ENCODE data around the gene LAMTOR4. TPM values are rescaled to one million over a fixed set of nuclear protein-coding genes. Genes with fewer than 3 reads are reported as not detected.
A peak's percentile ranks its signal among the peaks of the same experiment; 100 is the strongest.
"Not testable (repeated sequence)": the region's sequence is repeated elsewhere in the genome, so short reads cannot be mapped to it uniquely, and the experiment has no call there.

LAMTOR4 gene
- total and polyA plus RNA-seq, 3 experiments from 2014 or later = 125 to 386 (median 130) TPM

DNA sequence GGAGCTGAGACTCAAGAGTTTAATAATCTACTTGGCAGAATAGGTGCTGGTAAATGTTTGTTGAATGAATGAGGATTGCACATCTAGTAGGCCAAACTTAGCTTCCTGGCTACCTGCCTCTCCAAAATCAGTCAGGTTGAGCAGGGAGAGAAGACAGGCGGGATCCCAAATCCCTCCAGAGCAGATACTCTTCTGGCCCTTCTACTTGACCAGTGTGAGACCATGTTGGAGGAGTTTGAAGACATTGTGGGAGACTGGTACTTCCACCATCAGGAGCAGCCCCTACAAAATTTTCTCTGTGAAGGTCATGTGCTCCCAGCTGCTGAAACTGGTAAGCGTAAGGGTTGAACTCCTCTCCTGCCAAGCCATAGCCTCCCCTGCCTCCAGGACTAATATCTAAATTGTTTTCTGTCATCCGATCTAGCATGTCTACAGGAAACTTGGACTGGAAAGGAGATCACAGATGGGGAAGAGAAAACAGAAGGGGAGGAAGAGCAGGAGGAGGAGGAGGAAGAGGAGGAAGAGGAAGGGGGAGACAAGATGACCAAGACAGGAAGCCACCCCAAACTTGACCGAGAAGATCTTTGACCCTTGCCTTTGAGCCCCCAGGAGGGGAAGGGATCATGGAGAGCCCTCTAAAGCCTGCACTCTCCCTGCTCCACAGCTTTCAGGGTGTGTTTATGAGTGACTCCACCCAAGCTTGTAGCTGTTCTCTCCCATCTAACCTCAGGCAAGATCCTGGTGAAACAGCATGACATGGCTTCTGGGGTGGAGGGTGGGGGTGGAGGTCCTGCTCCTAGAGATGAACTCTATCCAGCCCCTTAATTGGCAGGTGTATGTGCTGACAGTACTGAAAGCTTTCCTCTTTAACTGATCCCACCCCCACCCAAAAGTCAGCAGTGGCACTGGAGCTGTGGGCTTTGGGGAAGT, 24.2 kb upstream of the LAMTOR4 start:
- Mint-ChIP-seq H3K27me3 (peaks cover 0 to 2% of the 10 kb centered on the region in 2 donors), H3K9me3 (no peaks in the 10 kb centered on the region), H3K4me1 (peaks cover 35 to 58% (median 42%) of the 10 kb centered on the region in 3 donors), H3K36me3 (peaks cover 0 to 42% (median 3%) of the 10 kb centered on the region in 3 donors), H3K4me3 (peak overlapping the region; percentile 11 to 99 (median 94)), H3K27ac (peak overlapping the region in 7 of 8 donors; percentile 29 to 97 (median 69))
- ChIA-PET POLR2A (interaction anchor here (1.0 to 4.7 kb wide), 4 partner anchors 23 to 47 kb away, joined by 3 to 50 read pairs (median 3); partner anchors contain the start of genes AP4M1 and MCM7), CTCF (interaction anchor here (0.9 to 2.9 kb wide), 4 partner anchors 8 to 66 kb away, joined by 3 to 17 read pairs (median 4); partner anchors contain the start of genes AP4M1, LAMTOR4 and MCM7)
- Histone ChIP-seq H3K36me3 (ENCODE audit: insufficient read depth, low read length) (no peaks in the 10 kb centered on the region), H3K27me3 (ENCODE audit: insufficient read depth, low read length, poor library complexity, severe bottlenecking) (no peaks in the 10 kb centered on the region), H3K9me3 (ENCODE audit: low read length) (no peaks in the 10 kb centered on the region), H3K4me3 (ENCODE audit: low read length) (no peak overlapping the region), H3K27ac (ENCODE audit: low read depth, low read length) (peak overlapping the region; percentile 57), H3K4me1 (ENCODE audit: insufficient read depth, low read length) (peaks cover 30% of the 10 kb centered on the region)
- no peak for DNase-seq

GRCh38 chr7:100126239-100126930, 22.3 kb upstream of the LAMTOR4 start:
- Mint-ChIP-seq H3K4me3 (peak overlapping the region; percentile 94 to 100 (median 99)), H3K36me3 (peaks cover 0 to 36% (median 3%) of the 10 kb centered on the region in 3 donors), H3K27me3 (peaks cover 0 to 2% of the 10 kb centered on the region in 2 donors), H3K9me3 (no peaks in the 10 kb centered on the region), H3K4me1 (peaks cover 26 to 57% (median 30%) of the 10 kb centered on the region in 3 donors), H3K27ac (peak overlapping the region; percentile 96 to 100 (median 98))
- no peaks in the 10 kb centered on the region for H3K36me3 ChIP-seq (ENCODE audit: insufficient read depth, low read length)
- peak overlapping the region; percentile 90 for H3K4me3 ChIP-seq (ENCODE audit: low read length)
- peaks cover 27% of the 10 kb centered on the region for H3K4me1 ChIP-seq (ENCODE audit: insufficient read depth, low read length)
- no peak for DNase-seq
- peak overlapping the region; percentile 98 for H3K27ac ChIP-seq (ENCODE audit: low read depth, low read length)
- no peaks in the 10 kb centered on the region for H3K27me3 ChIP-seq (ENCODE audit: insufficient read depth, low read length, poor library complexity, severe bottlenecking)
- ChIA-PET POLR2A (interaction anchor here (0.7 to 4.7 kb wide), 6 partner anchors 15 to 302 kb away, joined by 3 to 50 read pairs (median 4); partner anchors contain the start of genes AP4M1, LAMTOR4, MCM7 and ZCWPW1), CTCF (interaction anchor here (1.0 to 2.9 kb wide), 9 partner anchors 9 to 207 kb away, joined by 3 to 17 read pairs (median 4); partner anchors contain the start of genes AP4M1, MCM7, PVRIG and TRIM4)
- H3K9me3 ChIP-seq (ENCODE audit: low read length) = no peaks in the 10 kb centered on the region

- Mint-ChIP-seq H3K4me3 (peak within 1 kb of the TSS; percentile 94 to 100 (median 99)), H3K9me3 (no peaks in the 10 kb centered on the region), H3K4me1 (peaks cover 27 to 57% (median 34%) of the 10 kb centered on the region in 3 donors), H3K27ac (peak within 1 kb of the TSS; percentile 96 to 100 (median 98)), H3K36me3 (peaks cover 0 to 33% (median 3%) of the 10 kb centered on the region in 3 donors), H3K27me3 (peaks cover 0 to 2% of the 10 kb centered on the region in 2 donors)
- H3K36me3 ChIP-seq (ENCODE audit: insufficient read depth, low read length) = no peaks in the 10 kb centered on the region
- ChIA-PET CTCF (interaction anchor here (1.0 to 3.9 kb wide), 11 partner anchors 10 to 214 kb away, joined by 3 to 19 read pairs (median 4); partner anchors contain the start of genes AP4M1, MCM7, PVRIG and TRIM4), POLR2A (interaction anchor here (0.7 to 4.7 kb wide), 6 partner anchors 16 to 302 kb away, joined by 3 to 50 read pairs (median 4); partner anchors contain the start of genes AP4M1, LAMTOR4, MCM7 and ZCWPW1)
- H3K27ac ChIP-seq (ENCODE audit: low read depth, low read length) = peak within 1 kb of the TSS; percentile 98
- H3K27me3 ChIP-seq (ENCODE audit: insufficient read depth, low read length, poor library complexity, severe bottlenecking) = no peaks in the 10 kb centered on the region
- peaks cover 29% of the 10 kb centered on the region for H3K4me1 ChIP-seq (ENCODE audit: insufficient read depth, low read length)
- no peaks in the 10 kb centered on the region for H3K9me3 ChIP-seq (ENCODE audit: low read length)
- DNase-seq = peak; percentile 88 to 93 (median 90)
- H3K4me3 ChIP-seq (ENCODE audit: low read length) = peak within 1 kb of the TSS; percentile 90
Measured at GRCh38 chr7:100126931-100127865, 21.5 kb upstream of the LAMTOR4 start, which contains the start of gene MBLAC1. Gene MBLAC1 (plus strand): TSS chr7:100126967. CDS start chr7:100127396, 429 bp downstream.

DNA sequence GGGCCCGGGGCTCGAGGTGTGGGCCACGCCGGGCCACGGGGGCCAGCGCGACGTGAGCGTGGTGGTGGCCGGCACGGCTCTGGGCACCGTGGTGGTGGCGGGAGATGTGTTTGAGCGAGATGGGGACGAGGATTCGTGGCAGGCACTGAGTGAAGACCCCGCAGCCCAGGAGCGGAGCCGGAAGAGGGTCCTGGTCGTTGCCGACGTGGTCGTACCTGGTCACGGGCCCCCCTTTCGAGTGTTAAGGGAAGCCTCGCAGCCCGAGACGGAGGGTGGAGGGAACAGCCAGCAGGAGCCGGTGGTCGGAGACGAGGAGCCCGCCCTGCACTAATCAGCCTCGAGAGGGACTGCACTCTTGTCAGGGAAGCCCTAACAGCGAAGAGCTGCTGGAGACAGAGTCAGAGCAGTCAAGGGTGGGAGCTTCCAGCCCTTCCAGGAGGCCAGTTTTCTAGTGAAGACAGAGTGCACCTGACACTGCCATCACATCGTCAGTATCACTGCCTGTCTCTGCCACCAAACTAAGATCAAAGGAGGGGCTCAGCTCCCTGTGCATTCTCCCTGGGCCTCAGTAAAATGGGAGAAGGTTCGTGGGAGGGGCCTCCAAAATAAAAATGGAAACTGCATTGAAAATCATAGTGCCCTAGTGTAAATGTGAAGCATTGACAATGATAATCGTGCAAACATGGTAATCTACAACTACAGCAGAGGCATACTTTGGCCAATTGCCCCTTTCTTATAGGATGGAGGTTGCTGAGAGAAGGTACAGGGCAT, 20.7 kb upstream of the LAMTOR4 start:
- peak overlapping the region; percentile 90 for H3K4me3 ChIP-seq (ENCODE audit: low read length)
- H3K4me1 Mint-ChIP-seq = peaks cover 33 to 57% (median 39%) of the 10 kb centered on the region in 3 donors
- no peaks in the 10 kb centered on the region for H3K9me3 ChIP-seq (ENCODE audit: low read length)
- H3K9me3 Mint-ChIP-seq = no peaks in the 10 kb centered on the region
- peak overlapping the region; percentile 73 to 99 (median 84) for H3K4me3 Mint-ChIP-seq
- peak overlapping the region; percentile 98 for H3K27ac ChIP-seq (ENCODE audit: low read depth, low read length)
- H3K27me3 ChIP-seq (ENCODE audit: insufficient read depth, low read length, poor library complexity, severe bottlenecking) = no peaks in the 10 kb centered on the region
- peaks cover 0 to 26% (median 3%) of the 10 kb centered on the region in 3 donors for H3K36me3 Mint-ChIP-seq
- H3K4me1 ChIP-seq (ENCODE audit: insufficient read depth, low read length) = peaks cover 31% of the 10 kb centered on the region
- H3K27ac Mint-ChIP-seq = peak overlapping the region; percentile 61 to 85 (median 81)
- peaks cover 0 to 2% of the 10 kb centered on the region in 2 donors for H3K27me3 Mint-ChIP-seq
- CTCF ChIA-PET = interaction anchor here (1.3 to 7.9 kb wide), 9 partner anchors 10 to 215 kb away, joined by 3 to 88 read pairs (median 7); partner anchors contain the start of genes AP4M1, MCM7 and PVRIG
- H3K36me3 ChIP-seq (ENCODE audit: insufficient read depth, low read length) = no peaks in the 10 kb centered on the region
- DNase-seq = peak in 2 of 5 donors; percentile 9 to 19
- POLR2A ChIA-PET = interaction anchor here (0.5 to 4.7 kb wide), 3 partner anchors 8 to 102 kb away, joined by 3 to 50 read pairs (median 3); partner anchors contain the start of genes AP4M1 and MCM7

GRCh38 chr7:100128637-100128963, 20.1 kb upstream of the LAMTOR4 start:
- H3K36me3 Mint-ChIP-seq = peaks cover 0 to 24% (median 3%) of the 10 kb centered on the region in 3 donors
- H3K9me3 ChIP-seq (ENCODE audit: low read length) = no peaks in the 10 kb centered on the region
- H3K27me3 ChIP-seq (ENCODE audit: insufficient read depth, low read length, poor library complexity, severe bottlenecking) = no peaks in the 10 kb centered on the region
- H3K4me1 ChIP-seq (ENCODE audit: insufficient read depth, low read length) = peaks cover 31% of the 10 kb centered on the region
- ChIA-PET CTCF (interaction anchor here (0.7 to 7.9 kb wide), 13 partner anchors 10 to 300 kb away, joined by 3 to 88 read pairs (median 6); partner anchors contain the start of genes AP4M1, GPC2, MCM7 and PVRIG), POLR2A (interaction anchor here (0.5 to 4.7 kb wide), 3 partner anchors 9 to 102 kb away, joined by 3 to 50 read pairs (median 3); partner anchors contain the start of genes AP4M1 and MCM7)
- H3K9me3 Mint-ChIP-seq = no peaks in the 10 kb centered on the region
- no peak overlapping the region for H3K27ac ChIP-seq (ENCODE audit: low read depth, low read length)
- peaks cover 33 to 57% (median 39%) of the 10 kb centered on the region in 3 donors for H3K4me1 Mint-ChIP-seq
- DNase-seq = no peak
- H3K27ac Mint-ChIP-seq = peak overlapping the region in 4 of 8 donors; percentile 75 to 85 (median 82)
- H3K27me3 Mint-ChIP-seq = peaks cover 0 to 2% of the 10 kb centered on the region in 2 donors
- H3K36me3 ChIP-seq (ENCODE audit: insufficient read depth, low read length) = no peaks in the 10 kb centered on the region
- peak overlapping the region; percentile 73 to 99 (median 84) for H3K4me3 Mint-ChIP-seq
- no peak overlapping the region for H3K4me3 ChIP-seq (ENCODE audit: low read length)

- not testable (repeated sequence) for DNase-seq; H3K27me3 ChIP-seq (ENCODE audit: insufficient read depth, low read length, poor library complexity, severe bottlenecking); H3K27ac ChIP-seq (ENCODE audit: low read depth, low read length); H3K27me3 Mint-ChIP-seq; H3K36me3 ChIP-seq (ENCODE audit: insufficient read depth, low read length); H3K9me3 Mint-ChIP-seq; H3K9me3 ChIP-seq (ENCODE audit: low read length); H3K4me3 Mint-ChIP-seq; H3K4me3 ChIP-seq (ENCODE audit: low read length); H3K27ac Mint-ChIP-seq
- CTCF ChIA-PET = interaction anchor here (0.6 to 7.9 kb wide), 25 partner anchors 8 to 295 kb away, joined by 3 to 88 read pairs (median 4); partner anchors contain the start of genes AP4M1, CNPY4, GPC2 and LAMTOR4
- Mint-ChIP-seq H3K4me1 (peaks cover 25 to 46% (median 28%) of the 10 kb centered on the region in 3 donors), H3K36me3 (peaks cover 0 to 10% (median 0%) of the 10 kb centered on the region in 3 donors)
- peaks cover 24% of the 10 kb centered on the region for H3K4me1 ChIP-seq (ENCODE audit: insufficient read depth, low read length)
- POLR2A ChIA-PET = interaction anchor here (0.5 to 1.3 kb wide), 4 partner anchors 15 to 404 kb away, joined by 3 to 4 read pairs (median 3); partner anchors contain the start of genes GPC2 and STAG3
Measured at GRCh38 chr7:100130220-100130607, 18.5 kb upstream of the LAMTOR4 start.

Data from CD8-positive, alpha-beta memory T cell (primary cell).